Coronary artery (tissue), 2 donors: ENCODE data around the gene MYO6.

Source experiments
- DNase-seq: peaks from one replicate; pipeline ENCODE4 v3.0.0-alpha.2; 2017; ENCODE audit warnings: low spot score
- H3K27ac ChIP-seq, 2 donors: fragments of 200-600 bp; sonication (generic); one replicate each; pipeline ENCODE4 v1.5.1; 2016 to 2019
- H3K4me3 ChIP-seq: fragments of 200-600 bp; sonication (generic); 2 replicates; pipeline ENCODE4 v1.5.1; 2016; ENCODE audit warnings: mild to moderate bottlenecking, moderate library complexity
- TF ChIP-seq, protein P1 (sequence below): fragments of 200-600 bp; sonication (generic); IDR thresholded peaks from one replicate; pipeline ENCODE4 v1.5.1; 2019; ENCODE audit warnings: antibody characterized with exemption

Gene MYO6

DNA sequence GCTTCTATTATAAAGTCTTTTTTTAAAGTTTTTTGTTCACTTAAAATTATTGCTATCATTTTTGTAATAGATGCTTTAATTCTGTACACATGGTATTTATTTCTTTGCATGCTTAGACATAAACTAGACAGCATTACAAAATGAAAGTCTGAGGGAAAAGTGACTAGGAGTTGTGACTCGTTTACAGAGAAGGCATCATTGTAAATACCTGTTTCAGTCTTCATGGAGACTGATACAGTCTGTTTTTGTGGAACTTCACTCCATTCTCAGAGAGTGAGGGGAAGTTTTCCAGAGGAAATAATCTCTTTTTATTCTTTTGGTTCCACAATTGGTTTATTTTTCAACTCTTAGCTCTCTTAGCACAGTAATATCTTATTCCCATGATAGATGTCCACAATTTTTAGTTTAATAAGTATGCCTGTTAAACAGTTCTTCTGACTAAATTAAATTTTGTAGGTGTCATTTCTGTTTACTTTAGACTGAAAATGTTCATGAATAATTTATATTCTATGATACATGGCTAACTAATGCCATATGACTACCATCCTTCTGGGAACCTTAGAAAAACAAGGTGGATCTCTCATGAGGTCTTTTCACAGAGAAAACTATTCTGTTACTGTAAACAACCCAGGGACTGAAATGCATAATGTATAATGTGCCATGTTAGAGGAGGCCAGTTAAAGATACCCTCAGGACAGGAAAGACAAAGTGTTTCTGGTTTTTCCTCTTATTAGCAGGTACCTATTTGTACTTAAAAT, 69.2 kb downstream of the MYO6 start:
- TF ChIP-seq, protein P1, sequence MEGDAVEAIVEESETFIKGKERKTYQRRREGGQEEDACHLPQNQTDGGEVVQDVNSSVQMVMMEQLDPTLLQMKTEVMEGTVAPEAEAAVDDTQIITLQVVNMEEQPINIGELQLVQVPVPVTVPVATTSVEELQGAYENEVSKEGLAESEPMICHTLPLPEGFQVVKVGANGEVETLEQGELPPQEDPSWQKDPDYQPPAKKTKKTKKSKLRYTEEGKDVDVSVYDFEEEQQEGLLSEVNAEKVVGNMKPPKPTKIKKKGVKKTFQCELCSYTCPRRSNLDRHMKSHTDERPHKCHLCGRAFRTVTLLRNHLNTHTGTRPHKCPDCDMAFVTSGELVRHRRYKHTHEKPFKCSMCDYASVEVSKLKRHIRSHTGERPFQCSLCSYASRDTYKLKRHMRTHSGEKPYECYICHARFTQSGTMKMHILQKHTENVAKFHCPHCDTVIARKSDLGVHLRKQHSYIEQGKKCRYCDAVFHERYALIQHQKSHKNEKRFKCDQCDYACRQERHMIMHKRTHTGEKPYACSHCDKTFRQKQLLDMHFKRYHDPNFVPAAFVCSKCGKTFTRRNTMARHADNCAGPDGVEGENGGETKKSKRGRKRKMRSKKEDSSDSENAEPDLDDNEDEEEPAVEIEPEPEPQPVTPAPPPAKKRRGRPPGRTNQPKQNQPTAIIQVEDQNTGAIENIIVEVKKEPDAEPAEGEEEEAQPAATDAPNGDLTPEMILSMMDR, result no peak
- no peak overlapping the region for H3K4me3 ChIP-seq
- no peak overlapping the region for H3K27ac ChIP-seq
- no peak for DNase-seq

DNA sequence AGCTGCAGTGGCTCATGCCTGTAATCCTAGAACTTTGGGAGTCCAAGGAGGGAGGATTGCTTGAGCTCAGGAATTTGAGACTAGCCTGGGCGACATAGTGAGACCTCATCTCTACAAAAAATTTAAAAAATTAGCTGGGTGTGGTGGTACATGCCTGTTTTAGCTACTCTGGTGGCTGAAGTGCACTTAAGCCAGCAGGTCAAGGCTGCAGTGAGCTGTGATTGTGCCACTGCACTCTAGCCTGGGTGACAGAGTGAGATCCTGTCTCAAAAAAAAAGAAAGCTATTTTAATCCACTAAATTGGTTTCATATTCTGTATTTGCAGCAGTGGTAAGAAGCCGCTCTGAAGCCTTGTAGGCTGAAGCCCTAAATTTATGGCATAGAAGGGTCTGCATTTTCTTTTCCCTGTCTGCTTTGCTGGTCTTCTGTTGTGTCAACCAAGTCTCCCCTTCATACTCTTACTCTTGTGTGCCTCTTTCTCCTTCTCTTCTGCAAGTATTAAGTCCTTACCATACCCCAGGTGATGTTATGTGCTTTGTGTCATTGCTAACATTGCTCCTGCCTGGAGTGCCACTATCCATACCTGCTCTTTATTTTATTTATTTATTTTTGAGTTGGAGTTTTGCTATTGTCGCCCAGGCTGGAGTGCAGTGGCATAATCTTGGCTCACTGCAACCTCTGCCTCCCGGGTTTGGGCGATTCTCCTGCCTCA, 70.9 kb downstream of the MYO6 start:
- H3K4me3 ChIP-seq, result no peak overlapping the region
- H3K27ac ChIP-seq, result no peak overlapping the region
- TF ChIP-seq, protein P1, result no peak
- DNase-seq, result no peak

DNA sequence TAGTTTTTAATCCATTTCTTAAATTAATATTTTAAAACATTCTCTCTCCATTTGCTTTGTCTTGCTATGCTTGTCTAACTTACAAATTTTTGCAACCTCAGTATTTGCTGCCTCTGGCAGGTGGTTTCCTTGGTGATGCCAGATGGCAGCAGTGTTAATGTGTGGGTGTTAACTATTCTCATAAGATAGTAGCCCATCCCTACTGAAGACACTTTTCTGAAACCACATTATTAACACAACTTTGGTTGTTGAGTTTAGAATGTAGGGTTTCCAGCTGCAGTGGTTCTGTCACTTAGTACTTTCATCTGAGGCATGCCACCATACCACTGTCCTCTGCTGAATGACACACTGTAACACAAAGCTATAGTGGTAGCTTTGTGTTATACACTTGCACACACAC, 75.1 kb downstream of the MYO6 start:
- Histone ChIP-seq H3K27ac (no peak overlapping the region), H3K4me3 (no peak overlapping the region)
- TF ChIP-seq, protein P1, result no peak
- no peak for DNase-seq

DNA sequence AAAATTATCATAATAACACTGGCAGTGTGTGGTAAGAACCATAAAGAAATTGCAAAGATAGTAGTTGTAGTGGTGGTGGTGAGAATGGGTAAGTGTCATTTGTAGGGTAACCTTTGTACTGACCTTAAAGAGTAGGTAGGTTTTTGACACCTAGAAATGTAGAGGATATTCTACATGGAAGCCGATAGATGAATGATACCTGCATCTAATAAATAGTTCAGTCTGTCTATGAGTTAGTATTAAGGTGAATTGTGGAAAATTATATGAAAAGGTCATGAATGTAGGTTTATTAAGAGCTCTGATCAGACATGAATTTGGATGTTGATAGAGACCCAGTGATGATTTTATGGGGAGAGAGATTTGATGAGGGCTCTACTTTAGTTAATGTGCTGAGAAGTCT, 78.1 kb downstream of the MYO6 start:
- TF ChIP-seq, protein P1, result no peak
- no peak overlapping the region for H3K4me3 ChIP-seq
- DNase-seq, result no peak

DNA sequence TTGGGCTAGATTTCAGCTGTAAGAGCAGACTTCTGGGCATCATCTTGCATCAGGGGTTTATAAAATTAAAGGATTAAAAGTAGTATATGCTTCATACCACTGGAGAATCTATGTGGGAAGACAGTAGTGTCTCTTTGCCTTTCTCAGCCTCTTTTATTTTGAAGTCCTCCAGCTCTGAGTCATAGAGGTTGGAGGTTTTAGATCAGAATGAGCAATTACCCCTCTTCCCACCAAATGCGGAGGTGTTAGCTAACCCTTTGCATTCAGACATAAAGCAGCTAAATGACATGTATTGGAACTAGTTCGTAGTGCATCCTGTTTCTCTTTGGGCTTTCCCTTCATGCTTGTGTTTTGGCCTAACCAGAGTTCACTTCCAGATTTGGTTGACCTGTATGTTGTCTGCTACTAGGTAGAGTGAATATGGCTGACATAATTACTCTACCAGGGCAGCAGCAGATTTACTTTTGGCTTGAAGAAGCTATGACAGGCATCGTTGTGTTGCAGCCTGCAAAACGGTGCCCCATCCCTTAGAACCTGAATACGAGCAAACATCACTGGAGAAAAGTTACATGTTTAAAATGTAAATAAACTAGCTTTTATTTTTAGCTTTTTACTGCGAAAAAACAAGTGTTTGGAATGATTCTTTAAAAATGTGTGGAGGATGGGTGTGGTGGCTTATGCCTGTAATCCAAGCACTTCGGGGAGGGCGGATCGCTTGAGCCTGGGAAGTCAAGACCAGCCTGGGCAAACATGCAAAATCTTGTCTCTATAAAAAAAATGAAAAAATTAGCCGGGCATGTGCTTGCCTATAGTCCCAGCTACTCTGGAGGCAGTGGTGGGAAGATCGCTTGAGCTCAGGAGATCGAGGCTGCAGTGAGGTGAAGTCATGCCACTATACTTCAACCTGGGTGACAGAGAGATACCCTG, 82.2 kb downstream of the MYO6 start:
- Histone ChIP-seq H3K27ac (no peak overlapping the region), H3K4me3 (no peak overlapping the region)
- TF ChIP-seq, protein P1, result no peak
- DNase-seq, result no peak

More for the DNA sequence above, 78.1 kb downstream of the MYO6 start:
- no peak overlapping the region for H3K27ac ChIP-seq

DNA sequence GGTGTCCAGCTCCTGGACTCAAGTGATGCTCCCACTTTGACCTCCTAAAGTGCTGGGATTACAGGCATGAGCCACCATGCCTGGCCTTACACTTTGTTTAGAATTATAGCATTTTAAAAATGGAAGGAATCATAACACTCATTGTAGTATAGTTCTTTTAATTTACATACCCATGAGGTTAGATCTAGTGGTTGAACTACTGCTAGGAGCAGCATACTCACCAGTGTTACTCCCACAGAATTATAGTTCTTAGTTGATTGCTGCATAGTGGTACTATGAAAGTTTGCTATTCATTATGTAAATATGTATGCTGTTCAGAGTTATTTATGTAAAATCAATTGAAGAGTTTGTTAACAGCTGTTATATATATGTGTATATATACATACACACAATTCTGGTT, 85.4 kb downstream of the MYO6 start:
- H3K27ac ChIP-seq, result no peak overlapping the region
- DNase-seq, result no peak
- TF ChIP-seq, protein P1, result no peak
- H3K4me3 ChIP-seq, result no peak overlapping the region
